KMS-11 (cell line): ENCODE measurements around the gene EMX2.

Source experiments
- H2AFZ ChIP-seq: fragments of 200-600 bp; sonication (generic); 2 replicates; pipeline ENCODE4 v1.6.1; 2016; ENCODE audit warnings: antibody characterized with exemption, mixed run types, low read depth
- H3K27ac ChIP-seq: fragments of 200-600 bp; sonication (generic); 2 replicates; pipeline ENCODE4 v1.6.1; 2016; ENCODE audit warnings: mild to moderate bottlenecking, mixed run types
- H3K27me3 ChIP-seq: fragments of 200-600 bp; sonication (generic); 2 replicates; pipeline ENCODE4 v1.6.1; 2017; ENCODE audit warnings: mild to moderate bottlenecking, low read depth, mixed run types, moderate library complexity; ENCODE audit not compliant: insufficient read depth
- H3K36me3 ChIP-seq: fragments of 200-600 bp; sonication (generic); 2 replicates; pipeline ENCODE4 v1.6.1; 2017; ENCODE audit warnings: mild to moderate bottlenecking, mixed run types; ENCODE audit not compliant: insufficient read depth
- H3K4me1 ChIP-seq: fragments of 200-600 bp; sonication (generic); 2 replicates; pipeline ENCODE4 v1.6.1; 2016; ENCODE audit warnings: mild to moderate bottlenecking, low read depth, mixed run types; ENCODE audit not compliant: poor library complexity, severe bottlenecking
- H3K4me2 ChIP-seq: fragments of 200-600 bp; sonication (generic); 2 replicates; pipeline ENCODE4 v1.7.0; 2016; ENCODE audit warnings: mild to moderate bottlenecking, mixed run types
- H3K4me3 ChIP-seq: fragments of 200-600 bp; sonication (generic); IDR thresholded peaks from 2 replicates; pipeline ENCODE4 v1.6.1; 2017; ENCODE audit warnings: low read depth, low read length, mixed read lengths; ENCODE audit not compliant: insufficient read depth
- H3K79me2 ChIP-seq: fragments of 200-600 bp; sonication (generic); 2 replicates; pipeline ENCODE4 v1.6.1; 2016; ENCODE audit warnings: low read depth, mixed run types; ENCODE audit not compliant: insufficient read depth
- H3K9ac ChIP-seq: fragments of 200-600 bp; sonication (generic); 2 replicates; pipeline ENCODE4 v1.6.1; 2016; ENCODE audit warnings: mild to moderate bottlenecking, mixed run types
- H4K20me1 ChIP-seq: fragments of 200-600 bp; sonication (generic); 2 replicates; pipeline ENCODE4 v1.6.1; 2016; ENCODE audit warnings: mild to moderate bottlenecking, mixed run types; ENCODE audit not compliant: insufficient read depth
- CTCF ChIP-seq: fragments of 200-600 bp; sonication (generic); conservative IDR thresholded peaks from 2 replicates; pipeline ENCODE4 v1.6.1; 2017; ENCODE audit warnings: low read depth, mild to moderate bottlenecking, antibody characterized with exemption, low read length, moderate library complexity, mixed read lengths

Gene EMX2

GRCh38 chr10:117535298-117536071, 7.1 kb upstream of the EMX2 start:
- no peak overlapping the region for H3K4me3 ChIP-seq
- H3K27ac ChIP-seq = no peak overlapping the region
- H3K36me3 ChIP-seq = no peaks in the 10 kb centered on the region
- H4K20me1 ChIP-seq = no peaks in the 10 kb centered on the region
- no peaks in the 10 kb centered on the region for H3K27me3 ChIP-seq
- TF ChIP-seq CTCF = no peak
- no peaks in the 10 kb centered on the region for H3K4me1 ChIP-seq
- no peak overlapping the region for H3K9ac ChIP-seq
- H2AFZ ChIP-seq = no peak overlapping the region
- H3K4me2 ChIP-seq = no peak overlapping the region
- H3K79me2 ChIP-seq = no peaks in the 10 kb centered on the region

- H2AFZ ChIP-seq = no peak overlapping the region
- no peak overlapping the region for H3K9ac ChIP-seq
- H3K4me2 ChIP-seq = no peak overlapping the region
- H3K4me1 ChIP-seq = no peaks in the 10 kb centered on the region
- no peak overlapping the region for H3K27ac ChIP-seq
- H3K79me2 ChIP-seq = no peaks in the 10 kb centered on the region
- TF ChIP-seq CTCF = no peak
- no peaks in the 10 kb centered on the region for H3K27me3 ChIP-seq
- H4K20me1 ChIP-seq = no peaks in the 10 kb centered on the region
- H3K36me3 ChIP-seq = no peaks in the 10 kb centered on the region
- H3K4me3 ChIP-seq = no peak overlapping the region
Measured at GRCh38 chr10:117536072-117536865, 6.3 kb upstream of the EMX2 start.

DNA sequence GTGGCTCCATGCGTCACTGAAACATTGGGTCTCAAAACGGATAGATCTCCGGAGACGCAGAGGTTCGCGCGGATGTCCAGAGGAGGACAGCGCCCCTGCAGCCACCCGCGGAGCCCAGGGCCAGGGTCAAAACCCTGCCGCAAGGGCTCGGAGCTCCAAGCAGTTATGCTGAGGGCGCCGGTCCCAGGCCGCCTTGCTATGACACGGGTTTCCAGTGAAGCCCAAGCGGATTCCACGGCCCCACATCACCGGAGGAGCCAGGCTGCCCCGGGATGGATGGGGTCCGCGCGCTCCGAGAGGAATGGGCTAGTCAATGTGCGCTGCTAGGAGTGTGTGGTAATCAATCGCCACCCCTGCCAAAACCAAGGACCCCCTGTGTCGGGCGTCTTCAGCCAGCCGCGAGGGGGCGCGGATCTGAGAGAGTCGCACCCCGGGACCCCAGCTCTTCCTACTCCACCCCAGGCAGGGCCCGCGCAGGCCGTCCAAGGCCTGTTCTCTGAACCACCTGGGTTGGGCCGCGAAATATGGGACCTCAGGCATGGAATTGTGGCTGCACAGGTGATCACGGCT, 5.6 kb upstream of the EMX2 start:
- no peaks in the 10 kb centered on the region for H3K27me3 ChIP-seq
- no peaks in the 10 kb centered on the region for H3K4me1 ChIP-seq
- H3K4me2 ChIP-seq = no peak overlapping the region
- no peaks in the 10 kb centered on the region for H3K79me2 ChIP-seq
- no peak overlapping the region for H3K4me3 ChIP-seq
- H3K36me3 ChIP-seq = no peaks in the 10 kb centered on the region
- H3K27ac ChIP-seq = no peak overlapping the region
- no peak overlapping the region for H3K9ac ChIP-seq
- H4K20me1 ChIP-seq = no peaks in the 10 kb centered on the region
- no peak for TF ChIP-seq CTCF
- no peak overlapping the region for H2AFZ ChIP-seq

- Histone ChIP-seq H3K4me1 (no peaks in the 10 kb centered on the region), H3K9ac (no peak overlapping the region), H3K27me3 (no peaks in the 10 kb centered on the region), H3K4me3 (no peak overlapping the region), H3K27ac (no peak overlapping the region), H3K79me2 (no peaks in the 10 kb centered on the region), H3K36me3 (no peaks in the 10 kb centered on the region), H3K4me2 (no peak overlapping the region), H4K20me1 (no peaks in the 10 kb centered on the region), H2AFZ (peak overlapping the region; percentile 18; the same call in 1 of the 2 replicates)
- no peak; the same call in 1 of the 2 replicates for TF ChIP-seq CTCF
Measured at GRCh38 chr10:117537436-117537903, 5.1 kb upstream of the EMX2 start.
